GM21576 (cell line): Measurements from ENCODE around the gene TXNL4A.
"Not testable (repeated sequence)": the region's sequence is repeated elsewhere in the genome, so short reads cannot be mapped to it uniquely, and the experiment has no call there.

ENCODE experiments used
- ATAC-seq: cut with Tn5 transposase; IDR thresholded peaks from one replicate; pipeline ENCODE4 v1.9.1; 2021; ENCODE audit warnings: mild to moderate bottlenecking, moderate library complexity; ENCODE audit not compliant: unreplicated experiment

Gene TXNL4A

GRCh38 chr18:79988451-79989194 is at the start of gene TXNL4A:
TXNL4A (minus strand) TSS chr18:79988563; CDS start chr18:79988392, 171 bp downstream.
- ATAC-seq: peak; percentile 96

- no peak for ATAC-seq
These were observed 48.9 kb upstream of the TXNL4A start for GRCh38 chr18:80037300-80037699.

- no peak for ATAC-seq
These were observed 47.6 kb upstream of the TXNL4A start for GRCh38 chr18:80035997-80036396.

GRCh38 chr18:80034852-80035406 is 46.6 kb upstream of the TXNL4A start:
- no peak for ATAC-seq

- peak; percentile 70 for ATAC-seq
These were observed 45.9 kb upstream of the TXNL4A start, which contains the start of gene RBFA for GRCh38 chr18:80034068-80034851. RBFA (plus strand) TSS chr18:80034434; CDS start chr18:80034496, 62 bp downstream.

GRCh38 chr18:80033181-80034067 is 45.1 kb upstream of the TXNL4A start:
- ATAC-seq: peak; percentile 49

DNA sequence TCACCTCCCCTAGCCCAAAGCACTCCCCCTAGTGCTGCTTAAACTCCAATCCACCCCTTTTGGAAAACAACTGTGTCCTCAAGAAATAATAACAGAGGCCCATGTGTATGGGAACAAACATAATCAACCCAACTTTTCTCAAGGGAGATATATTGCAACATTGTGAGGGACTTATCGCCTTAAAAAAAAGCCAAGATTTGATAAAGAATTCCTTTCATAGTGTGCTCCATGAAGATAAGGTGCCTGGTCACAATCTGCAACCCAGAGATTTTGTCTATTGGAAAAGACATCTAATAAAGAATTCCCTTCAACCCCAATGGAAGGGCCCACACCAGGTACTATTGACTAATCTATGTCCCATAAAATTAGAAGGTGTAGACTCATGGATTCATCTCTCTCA is 41.3 kb upstream of the TXNL4A start:
- no peak for ATAC-seq

DNA sequence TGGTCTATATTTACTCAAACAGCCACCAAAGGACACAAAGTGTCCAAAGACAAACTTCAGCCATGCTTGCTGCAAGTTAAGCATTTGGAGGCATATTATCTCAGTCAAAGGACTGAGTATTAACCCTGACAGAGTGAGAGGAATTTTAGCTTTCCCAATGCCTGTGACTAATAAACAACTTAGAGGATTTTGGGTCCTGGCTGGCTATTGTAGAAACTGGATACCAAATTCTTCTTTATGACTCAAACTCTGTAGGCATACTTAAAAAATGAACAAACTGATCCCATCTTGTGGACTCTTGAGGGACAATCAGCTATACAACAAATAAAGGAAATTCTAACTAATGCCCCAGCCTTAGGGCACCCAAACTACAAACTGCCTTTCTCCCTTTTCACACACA is 39.4 kb upstream of the TXNL4A start:
- not testable (repeated sequence) for ATAC-seq

DNA sequence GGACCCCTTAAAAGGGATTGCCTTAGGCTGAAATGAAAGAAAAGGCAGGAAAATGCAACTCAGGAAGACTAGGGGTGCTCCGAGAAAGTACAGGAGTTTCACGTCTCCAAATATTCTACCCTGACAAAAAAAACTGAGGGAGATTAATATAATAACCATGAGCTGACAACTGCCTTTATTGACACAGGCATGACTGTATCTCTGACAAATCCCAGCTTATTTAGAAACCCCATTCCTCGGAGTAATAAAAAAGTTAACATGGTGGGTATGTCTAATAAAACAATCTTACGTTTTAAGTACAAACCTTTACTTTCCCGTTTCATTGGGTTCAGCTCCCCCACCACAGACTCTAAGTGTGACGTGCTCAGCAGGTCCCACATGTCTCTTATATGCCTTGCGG is 38.0 kb upstream of the TXNL4A start:
- no peak for ATAC-seq

DNA sequence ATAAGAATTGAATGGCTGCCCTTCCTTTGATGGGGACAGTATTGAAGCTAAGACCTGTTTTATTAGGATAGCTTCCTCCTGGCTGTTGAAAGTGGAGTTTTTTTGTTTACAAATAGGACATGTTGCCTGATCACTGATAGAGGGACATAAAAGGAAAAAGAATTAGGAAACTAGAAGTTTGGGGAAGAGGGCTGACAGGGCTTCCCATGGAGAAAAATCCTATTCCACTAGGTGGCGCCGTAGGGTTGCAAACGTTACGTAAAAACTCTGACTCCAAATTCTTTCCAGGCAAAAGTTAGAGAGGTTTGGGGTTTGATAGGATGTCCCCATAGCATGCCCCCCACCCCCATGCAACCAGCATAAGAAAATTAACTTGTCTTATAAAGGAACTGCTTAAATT is 34.8 kb upstream of the TXNL4A start:
- no peak for ATAC-seq

DNA sequence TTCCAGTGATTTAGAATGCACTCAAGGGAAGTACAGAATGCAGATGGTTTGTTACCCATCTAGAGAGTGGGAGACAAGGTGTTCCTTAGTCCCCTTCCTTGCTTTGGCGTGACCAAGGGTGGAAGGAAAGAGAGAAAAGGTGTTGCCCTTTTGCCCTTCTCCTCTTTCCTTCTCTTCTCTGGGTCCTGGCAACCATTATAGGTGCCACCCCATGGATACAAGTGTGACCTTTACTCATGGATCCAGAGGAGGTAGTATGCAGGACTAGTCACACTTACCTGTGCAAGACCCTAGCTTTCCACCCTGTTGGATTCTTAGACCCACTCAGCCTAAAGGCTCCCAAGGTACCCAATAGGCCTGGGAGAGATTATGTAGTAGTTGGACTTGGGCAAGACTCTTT is 34.2 kb upstream of the TXNL4A start:
- no peak for ATAC-seq

DNA sequence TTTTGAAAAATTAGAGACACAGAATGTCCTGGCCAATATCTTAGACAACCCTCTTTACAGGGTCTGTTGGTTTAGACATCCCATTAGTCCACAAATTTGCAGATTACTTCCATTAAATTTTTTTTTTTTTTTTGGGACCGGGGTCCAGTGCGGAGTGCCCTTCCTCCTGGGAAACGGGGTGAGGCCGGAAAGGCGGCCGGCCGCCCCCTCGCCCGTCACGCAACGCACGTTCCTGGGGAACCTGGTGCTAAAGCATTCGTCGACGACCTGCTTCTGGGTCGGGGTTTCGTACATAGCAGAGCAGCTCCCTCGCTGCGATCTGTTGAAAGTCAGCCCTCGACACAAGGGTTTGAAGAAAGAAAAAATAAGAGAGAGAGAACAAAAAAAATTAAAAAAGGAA is 24.4 kb upstream of the TXNL4A start:
- ATAC-seq: no peak

DNA sequence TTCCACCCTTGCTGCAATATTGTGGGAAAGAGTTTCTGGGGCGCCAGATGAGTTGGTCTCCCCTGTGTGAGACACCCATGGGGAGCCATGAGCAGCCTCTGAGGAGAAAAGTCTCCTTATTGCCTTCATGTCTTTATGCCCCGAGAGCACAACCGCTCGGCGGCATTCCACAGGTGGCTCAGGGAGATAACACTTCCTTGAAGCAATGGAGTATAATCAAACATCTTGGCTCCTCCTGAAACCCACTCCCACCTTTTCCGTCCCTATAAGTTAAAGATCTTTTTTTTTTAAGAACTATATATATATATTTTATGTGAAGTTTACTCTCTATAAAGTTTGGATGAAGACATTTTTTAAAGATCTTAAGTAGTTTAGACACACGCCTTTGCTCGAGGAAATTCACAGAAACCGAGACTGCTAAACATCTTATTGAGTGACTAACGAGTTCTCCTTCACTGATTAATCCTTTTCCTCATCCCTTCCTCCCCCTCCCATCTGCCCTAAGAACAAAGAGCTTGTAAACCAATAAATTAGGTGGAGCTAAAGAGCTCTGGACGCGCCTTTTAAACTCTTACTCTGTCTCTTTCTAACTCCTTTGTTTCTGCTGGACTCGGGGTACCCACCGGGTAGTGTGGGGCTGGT is 23.3 kb upstream of the TXNL4A start:
- ATAC-seq: not testable (repeated sequence)

DNA sequence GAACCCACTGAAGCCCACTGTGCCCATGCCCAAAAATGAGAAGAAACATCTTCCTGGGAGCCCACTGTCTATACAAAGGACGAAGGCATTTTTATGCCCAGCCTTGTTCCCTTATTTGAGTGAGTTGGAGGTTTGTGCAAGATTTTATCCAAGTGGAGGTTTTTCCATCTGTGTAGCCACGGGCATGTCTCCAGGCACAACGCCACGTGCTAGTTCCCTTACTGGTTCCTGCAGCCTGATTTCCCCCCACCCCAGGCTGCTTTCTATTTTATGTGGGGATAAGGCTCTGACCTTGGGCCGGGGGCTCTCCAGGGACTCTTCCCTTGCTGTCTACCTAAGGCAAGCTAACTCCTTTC is 22.2 kb upstream of the TXNL4A start:
- no peak for ATAC-seq

GRCh38 chr18:80009661-80010550 is 21.5 kb upstream of the TXNL4A start:
- ATAC-seq: no peak

GRCh38 chr18:80006724-80007123 is 18.4 kb upstream of the TXNL4A start:
- no peak for ATAC-seq

DNA sequence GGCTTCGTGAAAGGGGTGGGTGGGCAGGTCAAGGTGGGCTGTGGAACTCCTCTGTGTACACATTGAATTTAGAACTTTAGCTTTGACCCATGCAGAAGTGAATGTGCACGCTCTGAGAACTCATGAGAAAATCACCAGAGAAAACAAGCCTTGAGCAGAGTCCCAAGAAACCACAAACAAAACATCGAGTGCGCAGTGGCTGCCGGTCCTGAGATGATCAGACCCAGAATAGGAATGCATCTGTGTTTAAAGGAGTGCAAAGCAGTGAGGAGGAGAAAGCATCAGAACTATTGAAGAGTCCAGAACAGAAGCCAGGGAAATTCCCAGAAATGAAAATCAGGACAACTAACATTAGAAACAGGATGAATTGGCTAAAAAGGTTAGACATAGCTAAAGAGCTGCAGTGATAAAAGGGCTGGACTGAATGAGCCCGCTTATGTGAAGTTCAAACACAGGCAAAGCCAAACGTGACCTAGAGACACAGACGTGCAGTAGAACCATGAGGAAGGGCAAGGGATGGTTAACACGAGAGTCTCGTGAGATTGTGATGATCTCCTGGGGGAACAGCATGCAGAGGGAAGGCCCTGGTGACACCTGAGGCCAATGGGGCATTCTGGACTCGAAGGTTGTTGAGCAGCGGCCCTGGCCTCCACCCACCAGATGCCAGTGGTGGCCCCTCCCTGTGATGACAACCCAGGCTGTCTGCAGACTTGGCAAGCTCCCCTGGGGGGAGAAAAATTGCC is 16.4 kb upstream of the TXNL4A start:
- no peak for ATAC-seq

DNA sequence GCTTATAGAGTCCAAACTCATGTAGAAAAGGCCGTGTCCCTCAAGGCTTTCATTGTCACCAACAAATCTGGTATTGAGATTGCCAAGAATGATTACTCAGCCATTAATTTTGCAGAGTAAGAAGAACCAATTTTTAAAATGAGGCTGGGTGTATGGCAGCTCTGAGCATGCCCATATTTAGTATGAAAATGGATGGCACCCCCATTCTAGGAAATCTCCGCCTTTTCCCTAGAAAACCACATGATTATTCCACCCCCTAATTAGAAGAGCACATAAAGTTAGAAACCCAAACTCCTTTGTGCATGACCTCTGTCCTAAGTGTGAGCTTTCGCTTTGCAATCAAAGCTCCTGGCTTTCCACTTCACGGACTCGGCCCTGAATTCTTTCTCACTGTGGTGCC is 14.1 kb upstream of the TXNL4A start:
- no peak for ATAC-seq

DNA sequence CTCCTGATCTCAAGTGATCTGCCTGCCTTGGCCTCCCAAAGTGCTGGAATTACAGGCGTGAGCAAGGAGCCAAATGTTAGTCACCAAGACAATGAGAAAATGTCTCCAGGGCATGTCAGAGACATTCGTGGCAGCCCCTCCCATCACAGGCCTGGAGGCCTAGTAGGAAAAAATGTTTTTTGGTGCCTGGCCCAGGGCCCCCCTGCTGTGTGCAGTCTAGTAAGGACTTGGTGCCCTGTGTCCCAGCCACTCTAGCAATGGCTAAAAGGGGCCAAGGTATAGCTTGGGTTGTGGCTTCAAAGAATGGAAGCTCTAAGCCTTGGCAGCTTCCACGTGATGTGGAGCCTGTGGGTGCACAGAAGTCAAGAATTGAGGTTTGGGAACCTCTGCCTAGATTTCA is 12.5 kb upstream of the TXNL4A start:
- no peak for ATAC-seq
